ENCODE results near the gene RTEL1.
A peak's percentile ranks its signal among the peaks of the same experiment; 100 is the strongest.

RTEL1 gene

DNA sequence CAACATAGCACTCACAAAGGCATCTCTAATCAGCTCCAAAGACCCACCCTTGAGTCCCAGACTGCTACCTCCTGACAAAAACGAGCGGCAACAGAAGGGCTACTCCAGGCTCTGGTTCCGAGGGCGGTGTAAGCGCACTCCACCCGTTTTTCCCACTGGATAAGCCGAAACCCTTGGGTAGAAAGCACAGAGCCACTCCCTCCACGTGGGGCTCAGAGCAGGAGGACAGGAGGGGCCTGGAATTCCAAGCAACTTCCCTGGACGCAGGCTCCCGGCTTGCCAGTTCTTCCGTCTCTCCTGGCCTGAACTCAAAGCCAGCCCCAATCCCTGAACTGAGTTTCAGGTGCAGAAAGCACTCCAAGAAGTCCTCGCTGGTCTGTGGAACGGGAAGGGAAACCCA lies 38.6 kb upstream of the RTEL1 start:
- no peak for DNase-seq (ENCODE audit: low read depth)
- TF ChIP-seq, protein P1, sequence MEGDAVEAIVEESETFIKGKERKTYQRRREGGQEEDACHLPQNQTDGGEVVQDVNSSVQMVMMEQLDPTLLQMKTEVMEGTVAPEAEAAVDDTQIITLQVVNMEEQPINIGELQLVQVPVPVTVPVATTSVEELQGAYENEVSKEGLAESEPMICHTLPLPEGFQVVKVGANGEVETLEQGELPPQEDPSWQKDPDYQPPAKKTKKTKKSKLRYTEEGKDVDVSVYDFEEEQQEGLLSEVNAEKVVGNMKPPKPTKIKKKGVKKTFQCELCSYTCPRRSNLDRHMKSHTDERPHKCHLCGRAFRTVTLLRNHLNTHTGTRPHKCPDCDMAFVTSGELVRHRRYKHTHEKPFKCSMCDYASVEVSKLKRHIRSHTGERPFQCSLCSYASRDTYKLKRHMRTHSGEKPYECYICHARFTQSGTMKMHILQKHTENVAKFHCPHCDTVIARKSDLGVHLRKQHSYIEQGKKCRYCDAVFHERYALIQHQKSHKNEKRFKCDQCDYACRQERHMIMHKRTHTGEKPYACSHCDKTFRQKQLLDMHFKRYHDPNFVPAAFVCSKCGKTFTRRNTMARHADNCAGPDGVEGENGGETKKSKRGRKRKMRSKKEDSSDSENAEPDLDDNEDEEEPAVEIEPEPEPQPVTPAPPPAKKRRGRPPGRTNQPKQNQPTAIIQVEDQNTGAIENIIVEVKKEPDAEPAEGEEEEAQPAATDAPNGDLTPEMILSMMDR (IDR thresholded peaks at IDR 0.05; ENCODE audit: low read depth, low read length): no peak
- TF ChIP-seq, protein P2, sequence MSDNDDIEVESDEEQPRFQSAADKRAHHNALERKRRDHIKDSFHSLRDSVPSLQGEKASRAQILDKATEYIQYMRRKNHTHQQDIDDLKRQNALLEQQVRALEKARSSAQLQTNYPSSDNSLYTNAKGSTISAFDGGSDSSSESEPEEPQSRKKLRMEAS (IDR thresholded peaks at IDR 0.05; ENCODE audit: low read depth, low read length): no peak
- TF ChIP-seq POLR2A (IDR thresholded peaks at IDR 0.05; ENCODE audit: extremely low read depth, insufficient read length): no peak
- no peak for TF ChIP-seq MYC (IDR thresholded peaks at IDR 0.05; ENCODE audit: low read depth, low read length)
- no peak overlapping the region for H3K4me3 ChIP-seq (ENCODE audit: low read depth, low read length)

DNA sequence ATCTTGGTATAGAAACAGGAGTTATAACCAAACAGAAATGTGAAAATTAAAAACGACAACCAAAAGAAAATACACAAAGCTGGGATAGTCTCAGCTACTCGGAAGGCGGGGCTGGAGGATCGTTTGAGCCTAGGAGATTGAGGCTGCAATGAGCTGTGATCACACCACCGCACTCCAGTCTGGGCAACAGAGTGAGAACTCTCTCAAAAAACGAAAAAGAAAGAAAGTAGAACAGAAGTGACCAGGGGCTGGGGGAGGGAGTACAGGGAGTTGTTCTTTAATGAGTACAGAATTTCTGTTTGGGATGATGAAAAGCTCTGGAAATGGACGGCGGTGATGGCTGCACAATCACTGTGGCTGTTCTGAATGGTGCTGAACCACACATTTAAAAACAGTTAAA lies 37.1 kb upstream of the RTEL1 start:
- DNase-seq (ENCODE audit: low read depth): no peak
- no peak overlapping the region for H3K4me3 ChIP-seq (ENCODE audit: low read depth, low read length)
- TF ChIP-seq MYC (IDR thresholded peaks at IDR 0.05; ENCODE audit: low read depth, low read length): no peak
- TF ChIP-seq, protein P2 (IDR thresholded peaks at IDR 0.05; ENCODE audit: low read depth, low read length): no peak

DNA sequence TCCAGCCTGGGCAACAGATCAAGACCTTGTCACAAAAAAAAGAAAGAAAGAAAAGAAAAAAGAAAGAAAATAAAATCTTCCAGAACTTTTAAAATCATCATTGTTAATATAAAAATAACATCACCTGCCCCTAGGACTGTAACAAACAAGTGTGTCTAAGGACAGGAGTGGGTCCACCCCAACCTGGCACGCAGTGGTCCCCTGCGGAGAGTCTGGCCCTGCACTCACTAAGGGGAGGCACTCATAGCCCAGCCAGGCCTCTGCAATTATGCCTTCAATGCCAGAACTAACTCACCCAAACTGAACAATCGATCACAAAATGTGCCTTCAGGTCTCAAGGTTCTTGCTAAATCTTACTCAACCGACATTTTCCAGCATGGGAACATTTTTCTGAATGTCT lies 36.0 kb upstream of the RTEL1 start:
- no peak overlapping the region for H3K4me3 ChIP-seq (ENCODE audit: low read depth, low read length)
- TF ChIP-seq POLR2A (IDR thresholded peaks at IDR 0.05; ENCODE audit: extremely low read depth, insufficient read length): no peak
- TF ChIP-seq, protein P1 (IDR thresholded peaks at IDR 0.05; ENCODE audit: low read depth, low read length): no peak
- TF ChIP-seq, protein P2 (IDR thresholded peaks at IDR 0.05; ENCODE audit: low read depth, low read length): no peak
- no peak for TF ChIP-seq MYC (IDR thresholded peaks at IDR 0.05; ENCODE audit: low read depth, low read length)
- no peak for DNase-seq (ENCODE audit: low read depth)

DNA sequence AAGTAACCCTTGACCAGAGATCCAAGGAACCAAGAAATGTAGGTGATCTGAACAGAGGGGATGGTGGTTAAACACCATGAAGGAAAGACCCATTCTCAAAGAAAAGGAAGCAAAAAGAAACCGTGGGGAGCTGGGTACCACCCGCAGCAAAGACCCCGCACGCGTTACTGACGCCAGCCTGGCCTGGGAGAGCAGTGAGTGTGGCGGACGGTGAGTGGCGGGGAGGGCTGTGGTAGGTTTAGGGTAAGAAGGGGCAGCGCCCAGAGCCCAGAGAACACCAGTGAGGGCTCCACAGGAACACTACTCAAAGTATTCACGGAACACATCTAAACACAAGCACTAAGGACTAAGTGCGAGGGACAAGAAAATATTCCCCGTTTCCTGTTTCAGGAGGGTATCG lies 35.4 kb upstream of the RTEL1 start:
- DNase-seq (ENCODE audit: low read depth): no peak
- H3K4me3 ChIP-seq (ENCODE audit: low read depth, low read length): no peak overlapping the region
- no peak for TF ChIP-seq MYC (IDR thresholded peaks at IDR 0.05; ENCODE audit: low read depth, low read length)
- TF ChIP-seq, protein P2 (IDR thresholded peaks at IDR 0.05; ENCODE audit: low read depth, low read length): no peak
- TF ChIP-seq, protein P1 (IDR thresholded peaks at IDR 0.05; ENCODE audit: low read depth, low read length): no peak
- no peak for TF ChIP-seq POLR2A (IDR thresholded peaks at IDR 0.05; ENCODE audit: extremely low read depth, insufficient read length)

DNA sequence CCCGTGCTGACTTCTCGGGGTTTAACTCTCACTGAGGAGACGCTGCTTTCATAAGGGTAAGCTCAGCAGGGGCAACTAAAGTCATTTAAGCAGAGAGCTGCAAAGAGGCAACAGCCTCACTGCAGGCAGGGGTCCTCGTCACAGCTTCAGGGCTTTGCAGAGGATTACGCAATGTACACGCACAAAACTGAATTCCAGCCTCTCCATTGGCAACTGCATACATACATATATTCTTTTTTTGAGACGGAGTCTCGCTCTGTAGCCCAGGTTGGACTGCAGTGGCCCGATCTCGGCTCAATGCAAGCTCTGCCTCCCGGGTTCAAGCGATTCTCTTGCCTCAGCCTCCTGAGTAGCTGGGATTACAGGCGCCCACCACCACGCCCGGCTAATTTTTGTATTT lies 33.6 kb upstream of the RTEL1 start:
- TF ChIP-seq POLR2A (IDR thresholded peaks at IDR 0.05; ENCODE audit: extremely low read depth, insufficient read length): no peak
- TF ChIP-seq, protein P2 (IDR thresholded peaks at IDR 0.05; ENCODE audit: low read depth, low read length): no peak
- no peak for TF ChIP-seq MYC (IDR thresholded peaks at IDR 0.05; ENCODE audit: low read depth, low read length)
- TF ChIP-seq, protein P1 (IDR thresholded peaks at IDR 0.05; ENCODE audit: low read depth, low read length): no peak
- no peak overlapping the region for H3K4me3 ChIP-seq (ENCODE audit: low read depth, low read length)
- DNase-seq (ENCODE audit: low read depth): peak; percentile 88

DNA sequence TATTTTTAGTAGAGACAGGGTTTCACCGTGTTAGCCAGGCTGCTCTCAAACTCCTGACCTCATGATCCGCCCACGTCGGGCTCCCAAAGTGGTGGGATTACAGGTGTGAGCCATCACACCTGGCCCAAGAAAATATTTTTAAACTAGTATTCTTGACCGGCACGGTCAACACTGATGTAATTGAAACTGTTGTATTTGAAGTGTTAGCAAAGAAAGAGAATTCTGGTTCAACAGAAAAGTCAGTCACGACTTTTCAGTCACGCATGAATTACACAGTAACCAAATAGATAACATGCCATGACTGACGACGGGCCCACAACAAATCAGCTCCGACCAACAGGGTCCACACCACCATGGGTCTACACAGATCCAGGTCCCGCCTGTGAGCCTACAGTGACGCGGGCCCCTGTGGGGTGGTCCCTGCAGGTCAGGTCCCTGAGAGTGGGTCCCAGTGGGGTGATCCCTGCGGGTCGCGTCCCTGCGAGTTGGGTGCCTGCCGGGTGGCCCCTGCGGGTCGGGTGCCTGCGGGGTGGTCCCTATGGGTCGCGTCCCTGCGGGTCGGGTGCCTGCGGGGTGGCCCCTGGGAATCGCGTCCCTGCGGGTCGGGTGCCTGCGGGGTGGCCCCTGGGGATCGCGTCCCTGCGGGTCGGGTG lies 32.2 kb upstream of the RTEL1 start:
- TF ChIP-seq MYC (IDR thresholded peaks at IDR 0.05; ENCODE audit: low read depth, low read length): no peak
- TF ChIP-seq, protein P1 (IDR thresholded peaks at IDR 0.05; ENCODE audit: low read depth, low read length): no peak
- no peak for TF ChIP-seq POLR2A (IDR thresholded peaks at IDR 0.05; ENCODE audit: extremely low read depth, insufficient read length)
- TF ChIP-seq, protein P2 (IDR thresholded peaks at IDR 0.05; ENCODE audit: low read depth, low read length): no peak
- peak overlapping the region; percentile 75 for H3K4me3 ChIP-seq (ENCODE audit: low read depth, low read length)
- DNase-seq (ENCODE audit: low read depth): peak; percentile 51

Measured in NB4 (cell line).